GM19324 (cell line): ENCODE results near the gene RASSF6.
"Not testable (repeated sequence)": the region's sequence is repeated elsewhere in the genome, so short reads cannot be mapped to it uniquely, and the experiment has no call there.

ENCODE experiments used
- ATAC-seq: cut with Tn5 transposase; IDR thresholded peaks from one replicate; pipeline ENCODE4 v1.9.1; 2021; ENCODE audit warnings: mild to moderate bottlenecking, moderate library complexity; ENCODE audit not compliant: unreplicated experiment, low FRiP score

Gene RASSF6

DNA sequence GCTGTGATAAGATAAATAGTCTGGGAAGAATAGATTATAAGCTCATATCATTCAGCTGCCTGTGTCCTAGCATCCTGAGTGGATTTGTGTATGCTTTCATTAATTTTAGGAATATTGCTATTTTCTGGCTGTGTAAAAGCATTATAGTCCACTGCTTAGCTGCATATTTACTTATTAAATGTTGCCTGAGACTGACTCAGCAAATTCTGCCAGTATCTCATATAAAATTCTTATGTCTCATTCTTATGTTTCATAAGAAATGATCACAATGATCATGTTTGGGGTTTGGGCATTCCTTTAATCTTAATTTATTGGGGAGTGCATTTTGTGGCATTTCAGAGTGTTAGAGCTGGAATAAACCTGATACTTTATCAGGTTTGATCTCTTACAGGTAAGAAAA is 34.9 kb downstream of the RASSF6 start:
- ATAC-seq: no peak

DNA sequence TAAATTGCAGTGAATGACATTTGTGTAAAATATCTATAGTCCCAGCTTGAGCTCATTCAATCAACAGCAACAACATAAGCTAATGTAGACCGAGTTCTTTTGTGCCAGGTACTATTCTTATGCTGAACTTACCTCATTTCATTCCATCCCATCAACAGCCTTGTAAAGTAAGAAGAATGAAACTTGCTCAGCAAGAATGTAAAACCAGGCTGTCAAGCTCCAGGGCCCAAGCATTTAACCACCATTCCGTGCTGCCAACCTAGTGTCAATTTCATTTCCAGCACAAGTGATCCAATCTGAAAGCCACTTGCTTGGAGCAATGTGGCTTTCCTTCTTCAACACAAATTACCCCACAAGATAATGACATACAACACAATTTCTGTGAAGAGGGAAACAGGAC is 36.6 kb downstream of the RASSF6 start:
- ATAC-seq: no peak

DNA sequence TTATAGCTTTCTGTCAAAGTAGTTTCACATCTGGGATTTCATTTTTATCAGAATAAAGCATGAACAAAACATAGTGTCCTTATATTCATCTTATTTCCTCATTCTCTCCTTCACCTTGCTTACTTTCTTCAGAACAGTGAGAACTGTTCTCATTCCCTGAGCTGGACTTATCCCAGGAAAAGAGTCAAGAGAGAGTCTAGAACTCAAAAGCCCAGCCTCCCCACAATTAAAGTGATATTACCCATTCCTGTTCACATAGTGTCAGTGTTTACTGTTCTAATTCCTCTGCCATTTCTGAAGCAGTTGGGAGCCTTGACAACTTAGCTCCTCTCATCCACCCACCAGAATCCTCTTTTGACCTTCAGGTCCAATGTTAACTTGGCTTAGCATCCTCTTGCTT is 42.9 kb downstream of the RASSF6 start:
- ATAC-seq: no peak

DNA sequence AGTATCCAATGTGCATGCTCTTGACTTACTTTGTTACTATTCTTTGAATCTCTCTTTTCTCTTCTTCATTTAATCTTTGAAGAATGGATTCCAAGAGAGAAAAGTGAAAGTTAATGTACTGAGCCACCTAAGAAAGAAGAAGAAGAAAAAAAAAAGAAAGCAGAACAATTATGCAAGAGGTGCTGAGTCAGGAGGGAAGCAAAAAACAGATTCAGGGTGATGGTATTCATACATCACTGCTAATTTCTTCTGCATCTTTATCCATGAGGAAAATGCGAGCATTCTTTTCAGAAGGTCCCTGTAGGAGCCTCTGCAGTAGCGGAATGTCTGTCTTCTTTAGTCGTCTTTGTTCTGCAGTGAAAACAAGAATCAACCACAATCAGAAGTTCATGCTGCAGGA is 43.9 kb downstream of the RASSF6 start:
- ATAC-seq: no peak

DNA sequence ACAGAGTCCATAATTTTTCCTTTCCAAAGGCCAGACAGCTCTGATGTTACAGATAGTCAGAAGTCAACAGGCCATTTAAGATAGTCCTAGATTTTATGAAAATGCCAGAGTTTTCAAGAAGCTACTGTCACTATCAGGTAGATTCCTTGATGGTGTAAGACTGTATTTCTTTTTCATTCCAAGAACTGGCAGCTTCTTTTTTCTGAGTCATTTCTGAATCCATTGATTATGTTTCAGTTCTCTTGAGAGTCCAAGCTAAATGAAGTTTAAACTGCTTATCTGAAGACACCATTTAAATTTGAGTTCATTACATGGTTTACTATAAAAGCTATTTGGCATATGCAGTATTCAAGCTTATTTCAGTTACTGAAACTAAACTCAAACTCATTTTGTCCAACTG is 44.6 kb downstream of the RASSF6 start:
- no peak for ATAC-seq

DNA sequence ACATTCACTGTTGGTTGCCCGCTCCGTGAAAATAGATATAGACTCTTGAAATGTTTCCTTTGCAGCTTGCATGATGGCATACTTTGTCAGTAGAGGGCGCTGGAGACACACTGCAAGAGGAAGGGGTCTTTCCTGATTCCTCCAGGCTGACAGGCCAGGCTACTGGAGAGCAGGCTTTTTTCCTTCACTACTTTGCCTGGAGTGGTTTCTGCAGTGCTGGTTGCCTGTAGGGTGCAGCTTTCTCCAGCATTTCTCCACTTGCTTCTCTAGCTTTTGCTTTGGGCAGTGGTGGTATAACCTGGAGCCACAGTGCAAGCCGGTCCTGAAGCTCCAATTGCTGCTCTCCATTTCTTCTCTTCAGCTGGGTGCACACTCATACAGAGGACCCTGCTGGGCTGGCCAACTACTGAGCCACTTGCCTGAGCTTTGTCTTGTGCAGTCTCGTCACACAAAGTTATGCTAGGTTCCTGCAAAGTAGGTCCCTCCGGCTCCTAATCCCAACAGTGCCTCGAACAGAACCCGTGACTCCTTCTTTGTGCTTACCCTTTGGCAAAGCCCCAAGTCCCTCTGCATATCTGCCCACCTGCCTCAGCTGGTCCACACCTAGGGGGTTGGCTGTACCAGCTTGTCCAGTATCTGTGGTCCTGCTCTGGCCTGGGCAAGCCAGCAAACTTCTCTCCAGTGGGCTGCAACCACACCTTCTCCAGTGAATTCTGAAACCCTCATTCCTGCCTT is 46.3 kb downstream of the RASSF6 start:
- peak; percentile 47 for ATAC-seq

DNA sequence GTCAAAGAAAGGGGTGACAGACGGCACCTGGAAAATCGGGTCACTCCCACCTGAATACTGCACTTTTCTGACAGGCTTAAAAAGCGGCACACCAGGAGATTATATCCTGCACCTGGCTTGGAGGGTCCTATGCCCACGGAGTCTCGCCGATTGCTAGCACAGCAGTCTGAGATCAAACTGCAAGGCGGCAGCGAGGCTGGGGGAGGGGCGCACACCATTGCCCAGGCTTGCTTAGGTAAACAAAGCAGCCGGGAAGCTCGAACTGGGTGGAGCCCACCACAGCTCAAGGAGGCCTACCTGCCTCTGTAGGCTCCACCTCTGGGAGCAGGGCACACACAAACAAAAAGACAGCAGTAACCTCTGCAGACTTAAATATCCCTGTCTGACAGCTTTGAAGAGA is 69.4 kb downstream of the RASSF6 start:
- ATAC-seq: not testable (repeated sequence)

DNA sequence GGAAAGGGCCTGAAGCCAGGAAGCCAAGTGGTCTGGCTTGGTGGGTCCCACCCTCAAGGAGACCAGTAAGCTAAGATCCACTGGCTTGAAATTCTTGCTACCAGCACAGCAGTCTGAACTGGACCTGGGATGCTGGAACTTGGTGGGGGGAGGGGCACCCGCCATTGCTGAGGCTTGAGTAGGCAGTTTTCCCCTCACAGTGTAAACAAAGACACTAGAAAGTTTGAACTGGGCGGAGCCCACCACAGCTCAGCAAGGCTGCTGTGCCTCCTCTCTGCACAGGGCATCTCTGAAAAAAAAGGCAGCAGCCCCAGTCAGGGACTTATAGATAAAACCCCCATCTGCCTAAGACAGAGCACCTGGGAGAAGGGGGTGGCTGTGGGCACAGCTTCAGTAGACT is 75.6 kb downstream of the RASSF6 start:
- ATAC-seq: no peak

DNA sequence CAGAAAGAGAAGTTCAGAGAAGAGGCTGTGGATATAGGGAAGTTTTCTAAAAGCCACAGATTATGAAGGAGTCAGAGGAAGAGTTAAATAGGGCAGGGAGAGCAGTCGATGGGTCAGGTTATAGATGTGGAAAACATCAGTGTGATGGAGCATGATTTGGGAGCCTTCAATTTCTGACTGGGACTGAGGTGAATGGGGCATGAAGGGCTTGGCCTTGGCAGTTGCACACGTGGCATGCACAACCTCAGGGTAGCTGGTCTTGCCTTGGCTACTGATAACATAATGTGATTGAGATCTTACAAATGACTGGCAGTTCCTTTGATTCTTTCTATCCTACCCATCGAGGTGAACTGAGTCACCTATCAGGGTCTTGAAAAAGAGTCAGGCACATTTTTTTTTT is 79.0 kb downstream of the RASSF6 start:
- no peak for ATAC-seq

DNA sequence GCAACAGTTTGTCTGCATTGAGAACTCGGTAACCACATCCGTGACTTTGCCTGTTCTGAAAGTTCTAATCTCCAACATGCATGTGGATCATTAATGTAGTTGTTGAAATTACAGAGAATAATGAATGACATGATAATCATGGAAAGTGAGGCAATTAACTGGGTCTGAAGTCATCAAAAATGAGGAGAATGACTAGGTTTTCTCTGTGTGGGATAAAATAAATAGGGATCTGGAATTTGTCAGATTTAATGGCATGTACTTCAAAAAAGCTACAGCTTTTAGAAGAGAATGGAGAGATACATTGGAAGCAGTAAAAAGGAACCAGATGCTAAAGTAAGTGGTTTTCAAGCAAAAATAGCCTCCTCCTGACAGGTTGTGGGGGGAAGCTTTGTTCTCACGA is 79.4 kb downstream of the RASSF6 start:
- ATAC-seq: no peak

DNA sequence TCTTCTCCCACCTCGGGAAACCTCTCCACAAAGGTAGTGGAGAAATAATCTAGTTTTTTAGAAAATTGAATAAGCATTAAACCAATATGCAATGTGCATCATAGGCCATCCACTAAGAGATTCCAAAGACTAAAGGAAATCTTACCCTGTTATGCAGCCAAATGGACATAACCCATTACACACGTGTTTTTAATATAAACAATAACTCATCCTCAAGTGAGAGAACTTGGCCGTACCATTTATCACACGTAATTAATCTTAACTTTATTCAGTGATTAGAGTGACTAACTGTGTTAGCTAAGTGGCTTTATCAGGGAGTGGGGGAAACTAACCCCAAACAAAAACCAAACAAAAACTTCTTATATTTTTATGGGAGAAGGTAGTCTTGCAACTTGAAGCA is 80.8 kb downstream of the RASSF6 start:
- no peak for ATAC-seq

DNA sequence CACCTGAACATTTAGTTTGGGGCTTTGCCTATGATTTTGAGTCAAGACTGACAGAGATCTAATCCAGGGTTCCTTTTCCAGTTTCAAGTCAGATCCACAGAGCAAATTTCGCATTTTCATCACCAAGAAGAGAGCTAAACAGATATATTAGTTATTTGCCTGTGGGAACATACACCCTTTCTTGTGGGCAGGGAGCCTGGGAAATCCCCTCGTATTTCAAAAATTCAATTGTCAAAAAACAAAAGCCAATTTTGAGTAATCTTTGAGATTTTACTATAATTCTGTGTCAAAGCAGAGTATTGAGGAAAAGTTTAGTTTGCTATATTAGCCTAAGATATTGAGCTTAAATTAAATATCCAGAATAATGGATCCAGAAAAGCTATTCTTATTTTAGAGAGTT is 82.1 kb downstream of the RASSF6 start:
- no peak for ATAC-seq

DNA sequence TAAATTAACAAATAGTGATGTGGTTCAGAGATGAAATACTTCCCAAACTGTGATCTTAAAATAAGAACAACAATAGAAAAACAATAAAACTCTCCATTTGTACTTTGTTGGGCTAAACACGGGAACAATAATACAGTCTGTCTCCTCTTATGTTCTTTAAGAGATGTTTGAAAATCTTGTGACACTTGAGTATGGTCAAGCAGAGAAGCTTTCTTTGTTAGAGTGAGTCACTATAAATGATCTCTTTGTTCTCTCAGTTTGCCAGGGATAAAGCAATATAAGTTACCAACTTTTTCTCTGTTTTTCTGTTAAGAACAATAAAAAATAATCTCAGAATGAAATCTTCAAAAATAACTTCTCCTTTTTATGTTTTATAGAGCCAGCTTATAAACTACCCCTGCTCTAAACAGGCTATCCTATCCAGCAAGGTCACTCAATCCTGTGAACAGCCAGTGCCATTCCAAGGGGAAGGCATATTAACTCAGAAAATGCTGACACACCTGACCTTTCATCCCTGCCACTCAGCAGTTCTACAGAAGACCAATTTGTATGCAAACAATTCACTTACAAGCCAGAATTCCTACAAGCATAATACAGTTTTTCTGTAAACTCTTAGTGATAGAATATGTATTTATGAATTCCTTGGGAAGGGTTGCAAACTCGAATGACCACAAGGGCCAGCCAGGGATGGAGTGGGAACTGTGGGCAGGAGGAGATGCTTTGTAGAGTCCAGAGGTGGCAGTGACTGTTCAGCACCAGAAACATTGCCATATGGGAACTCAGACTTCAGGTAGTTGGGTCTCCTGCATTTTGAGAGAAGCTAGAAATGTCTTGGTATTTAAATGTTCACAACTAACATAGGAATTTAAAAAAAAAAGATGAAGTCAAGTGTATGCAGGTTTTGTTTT is 86.5 kb downstream of the RASSF6 start:
- ATAC-seq: no peak

DNA sequence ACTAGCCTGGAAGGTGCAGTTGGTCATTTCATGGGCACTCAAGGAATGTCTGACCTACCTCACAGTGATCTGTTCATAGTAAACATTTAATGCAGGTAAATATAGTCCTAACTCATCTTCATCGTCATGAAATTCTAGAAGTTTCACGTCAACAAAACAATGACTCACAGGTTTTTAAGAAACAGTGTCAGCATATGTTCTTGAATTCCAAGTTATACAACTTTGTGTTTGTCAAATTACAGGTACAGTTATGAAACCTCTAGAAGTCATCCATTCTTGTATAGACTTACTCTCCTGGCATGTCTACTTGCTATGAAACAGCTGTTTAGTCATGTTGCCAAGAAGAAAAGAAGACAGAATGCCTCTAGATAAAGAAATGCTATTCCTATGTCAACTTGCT is 92.1 kb downstream of the RASSF6 start:
- no peak for ATAC-seq

DNA sequence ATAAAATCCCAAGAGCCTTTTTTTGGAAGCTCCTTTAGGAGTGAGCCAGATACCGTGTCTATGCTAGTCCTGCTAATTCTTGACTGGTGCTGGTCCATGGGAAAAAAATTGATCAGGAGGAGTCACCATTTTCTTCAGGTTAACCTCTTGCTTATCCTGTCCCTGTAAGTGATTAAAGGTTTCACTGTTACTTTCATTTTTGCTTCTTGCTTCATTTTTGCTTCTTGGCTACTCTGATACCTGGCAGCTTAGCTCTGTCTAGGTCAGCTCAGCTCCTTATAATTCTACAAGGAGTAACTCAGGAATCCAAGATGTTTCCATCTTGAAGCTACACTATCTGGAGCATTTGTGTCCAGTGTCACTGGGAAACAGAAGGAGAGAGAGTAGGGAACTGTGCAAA is 93.0 kb downstream of the RASSF6 start:
- peak; percentile 67 for ATAC-seq

DNA sequence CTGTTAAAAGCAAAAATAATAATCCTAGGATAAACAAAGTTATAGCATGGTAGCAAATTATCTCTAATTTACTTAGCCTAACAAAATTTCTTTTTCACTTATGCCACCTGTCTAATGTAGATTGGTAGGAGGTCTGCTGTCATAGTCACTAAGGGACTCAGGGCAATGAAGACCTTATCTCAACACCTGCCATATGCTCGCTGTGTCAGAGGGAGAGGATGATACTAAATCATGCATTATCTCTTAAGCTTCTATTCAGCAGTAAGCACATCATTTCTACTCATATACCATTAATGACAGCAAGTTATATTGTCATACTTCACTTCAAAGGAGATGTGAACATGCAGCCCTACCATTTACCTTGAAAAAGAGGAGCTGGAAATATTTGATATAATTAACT is 94.6 kb downstream of the RASSF6 start:
- ATAC-seq: no peak

DNA sequence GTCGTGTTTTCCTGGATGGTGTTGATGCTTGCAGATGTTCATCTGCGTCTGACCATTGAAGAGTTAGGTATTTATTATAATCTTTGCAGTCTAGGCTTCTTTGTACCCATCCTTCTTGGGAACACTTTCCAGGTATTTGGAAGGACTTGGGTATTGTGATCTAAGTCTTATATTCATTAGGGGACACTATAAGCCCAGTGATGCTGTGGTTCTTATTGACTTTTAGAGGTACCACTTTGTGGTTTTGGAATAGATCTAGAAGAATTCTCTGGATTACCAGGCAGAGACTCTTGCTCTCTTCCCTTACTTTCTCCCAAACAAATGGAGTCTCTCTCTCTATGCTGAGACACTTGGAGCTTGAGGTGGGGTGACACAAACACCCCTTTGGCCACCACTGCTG is 97.1 kb downstream of the RASSF6 start:
- ATAC-seq: no peak
